Gastrocnemius medialis (tissue), 4 donors: Measurements from ENCODE around the gene APBB2. TPM values are rescaled to one million over a fixed set of nuclear protein-coding genes. Genes with fewer than 3 reads are reported as not detected.

Experiments
- ATAC-seq, 2 donors: fragments of 150-250 bp; one replicate each; pipeline ENCODE4 v1.9.1; 2016
- DNase-seq, 2 donors: peaks; one replicate each; pipeline ENCODE4 v3.0.0-alpha.2; 2019
- H3K27ac ChIP-seq, 4 donors: fragments of 200-600 bp; sonication (generic); 1 replicate in 1 of 4; 2 replicates in 3 of 4; pipeline ENCODE4 v1.5.1; 2016 to 2018; ENCODE audit warnings: mild to moderate bottlenecking in 2 of 4, moderate library complexity in 1 of 4
- H3K27me3 ChIP-seq, 3 donors: fragments of 200-600 bp; sonication (generic) in 2 of 3; 1 replicate in 1 of 3; 2 replicates in 2 of 3; pipeline versions ENCODE4 v1.5.1 to v1.6.0; 2016 to 2019; ENCODE audit warnings: mild to moderate bottlenecking in 1 of 3, moderate library complexity in 1 of 3
- H3K36me3 ChIP-seq, 2 donors: fragments of 200-600 bp; sonication (generic) in 1 of 2; one replicate each; pipeline ENCODE4 v1.5.1; 2017 to 2018
- H3K4me1 ChIP-seq, 2 donors: fragments of 200-600 bp; sonication (generic) in 1 of 2; one replicate each; pipeline ENCODE4 v1.5.1; 2016 to 2017; ENCODE audit warnings: mild to moderate bottlenecking in 2 of 2
- H3K4me3 ChIP-seq, 4 donors: fragments of 200-600 bp; sonication (generic) in 3 of 4; 1 replicate in 1 of 4; 2 replicates in 3 of 4; pipeline ENCODE4 v1.5.1; 2016 to 2019; ENCODE audit warnings: mild to moderate bottlenecking in 2 of 4
- H3K9me3 ChIP-seq, 3 donors: fragments of 200-600 bp; sonication (generic) in 2 of 3; 1 replicate in 1 of 3; 2 replicates in 2 of 3; pipeline ENCODE4 v1.5.1; 2016 to 2019
- CTCF ChIP-seq, 5 experiments: fragments of 450-650 bp in 3 of 5; fragments of 200-600 bp in 2 of 5; sonication (generic) in 2 of 5; IDR thresholded peaks in 4 of 5; conservative IDR thresholded peaks in 1 of 5; 1 replicate in 4 of 5; 2 replicates in 1 of 5; pipeline ENCODE4 v1.5.1; 2016 to 2019; ENCODE audit warnings: antibody characterized with exemption in 5 of 5, mild to moderate bottlenecking in 3 of 5, moderate library complexity in 3 of 5
- POLR2A ChIP-seq, 2 donors: fragments of 450-650 bp; IDR thresholded peaks; one replicate each; pipeline ENCODE4 v1.6.1; 2017; ENCODE audit warnings: antibody characterized with exemption in 2 of 2, mild to moderate bottlenecking in 2 of 2, moderate library complexity in 2 of 2
- in situ Hi-C, 4 donors: fragments of 200-750 bp; cut with MboI; loops; one replicate each; pipeline versions ENCODE4 v1.15.0 to v1.8.0; 2017; ENCODE audit warnings: low sequenced_read_pairs in 4 of 4
- intact Hi-C: fragments of 100-400 bp; cut with DNase I; formaldehyde crosslinking; loops from one replicate; pipeline ENCODE4 v1.15.1; 2023; ENCODE audit warnings: low total_unique reads
- total RNA-seq, 4 donors: library from RNA; depleted of rRNA; stranded (reverse); fragments of >200 nt; gene quantifications; one replicate each; pipeline versions ENCODE4 v1.1.0 to v1.2.3, GENCODE V29; 2016

APBB2 gene
- total RNA-seq, 4 donors from 2014 or later, result 14.3 to 20.5 (median 14.5) TPM

DNA sequence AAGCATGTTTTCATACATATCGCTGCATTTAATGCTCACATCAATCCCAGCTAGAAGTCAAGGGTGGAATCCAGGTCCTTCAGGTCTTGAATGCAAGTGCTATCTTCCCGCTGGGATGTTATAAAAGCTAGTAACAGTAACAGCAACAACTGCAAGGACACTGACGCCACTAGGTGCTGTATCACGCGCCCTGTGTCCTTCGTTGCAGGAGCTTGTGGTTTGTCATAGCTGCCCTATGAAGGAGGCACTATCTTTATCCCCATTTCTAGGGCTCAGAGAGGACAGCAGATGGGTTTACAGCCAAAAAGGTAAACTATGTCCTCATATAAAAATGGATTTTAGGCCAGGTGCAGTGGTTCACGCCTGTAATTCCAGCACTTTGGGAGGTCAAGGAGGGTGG is 261.7 kb downstream of the APBB2 start:
- ATAC-seq, result peak in 1 of 2 donors; percentile 64
- Histone ChIP-seq H3K36me3 (no peaks in the 10 kb centered on the region), H3K27me3 (no peaks in the 10 kb centered on the region), H3K4me3 (no peak overlapping the region), H3K9me3 (no peaks in the 10 kb centered on the region), H3K4me1 (peaks cover 20 to 36% of the 10 kb centered on the region in 2 donors), H3K27ac (peak overlapping the region; percentile 77 to 86 (median 82))
- DNase-seq, result peak in 1 of 2 donors; percentile 55
- intact Hi-C loops (no loop called here), in situ Hi-C loops (no loop called here)
- TF ChIP-seq CTCF (IDR thresholded peaks at IDR 0.05 in 4 of 5, conservative IDR thresholded peaks at IDR 0.05 in 1 of 5), result no peak

DNA sequence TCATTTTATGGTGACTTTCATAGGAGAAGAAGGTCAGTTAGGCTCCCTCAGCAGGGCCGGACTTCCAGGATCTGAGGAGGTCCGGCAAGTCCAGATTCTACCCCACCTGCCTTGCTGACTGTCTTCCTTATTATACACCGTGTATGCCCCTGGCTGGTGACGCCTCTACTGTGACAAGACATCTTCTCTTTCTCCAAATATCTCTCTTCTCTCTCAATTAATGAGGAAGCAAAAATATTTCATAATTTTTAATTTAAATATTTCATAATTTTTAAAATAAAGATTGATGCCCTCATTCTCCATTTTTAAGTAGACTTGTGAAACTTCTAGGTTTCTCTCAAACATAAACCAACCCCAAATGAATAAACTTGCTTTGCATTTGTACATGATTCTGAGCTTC is 262.1 kb downstream of the APBB2 start:
- H3K9me3 ChIP-seq, result no peaks in the 10 kb centered on the region
- no peak overlapping the region for H3K4me3 ChIP-seq
- H3K27ac ChIP-seq, result peak overlapping the region; percentile 77 to 86 (median 82)
- no peaks in the 10 kb centered on the region for H3K36me3 ChIP-seq
- H3K27me3 ChIP-seq, result no peaks in the 10 kb centered on the region
- intact Hi-C loops, result no loop called here
- no peak for DNase-seq
- in situ Hi-C loops, result no loop called here
- H3K4me1 ChIP-seq, result peaks cover 20 to 36% of the 10 kb centered on the region in 2 donors
- no peak for ATAC-seq
- no peak for TF ChIP-seq CTCF (IDR thresholded peaks at IDR 0.05 in 4 of 5, conservative IDR thresholded peaks at IDR 0.05 in 1 of 5)
- TF ChIP-seq POLR2A (IDR thresholded peaks at IDR 0.05), result no peak

DNA sequence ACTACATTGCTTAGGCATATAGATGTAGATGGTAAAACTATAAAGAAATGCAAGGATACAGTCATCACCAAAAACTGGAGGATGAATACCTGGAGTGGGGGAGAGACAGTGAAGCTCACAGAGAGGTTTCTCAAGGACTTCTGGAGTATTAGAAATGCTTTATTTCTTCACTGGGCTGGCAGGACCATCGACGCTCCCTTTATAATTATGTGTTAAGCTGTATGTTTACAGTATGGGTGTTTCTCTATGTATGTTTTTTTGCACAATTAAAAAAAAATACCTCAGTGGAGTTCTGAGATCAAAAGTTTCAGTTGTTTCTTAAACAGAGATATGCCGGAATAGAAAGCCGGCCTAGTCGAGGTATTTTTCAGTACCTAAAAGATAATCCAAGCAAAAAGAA is 263.3 kb downstream of the APBB2 start:
- Histone ChIP-seq H3K27me3 (no peaks in the 10 kb centered on the region), H3K9me3 (no peaks in the 10 kb centered on the region), H3K4me1 (peaks cover 20 to 29% of the 10 kb centered on the region in 2 donors), H3K4me3 (no peak overlapping the region), H3K27ac (no peak overlapping the region), H3K36me3 (no peaks in the 10 kb centered on the region)
- intact Hi-C loops, result no loop called here
- TF ChIP-seq CTCF (IDR thresholded peaks at IDR 0.05 in 4 of 5, conservative IDR thresholded peaks at IDR 0.05 in 1 of 5), result no peak
- no peak for TF ChIP-seq POLR2A (IDR thresholded peaks at IDR 0.05)
- in situ Hi-C loops, result no loop called here
- ATAC-seq (no peak), DNase-seq (no peak)

- Histone ChIP-seq H3K9me3 (no peaks in the 10 kb centered on the region), H3K4me1 (peaks cover 18 to 20% of the 10 kb centered on the region in 2 donors), H3K4me3 (peak overlapping the region in 1 of 4 donors; percentile 9), H3K27me3 (no peaks in the 10 kb centered on the region), H3K27ac (peak overlapping the region in 3 of 4 donors; percentile 8 to 47 (median 26)), H3K36me3 (no peaks in the 10 kb centered on the region)
- no peak for TF ChIP-seq CTCF (IDR thresholded peaks at IDR 0.05 in 4 of 5, conservative IDR thresholded peaks at IDR 0.05 in 1 of 5)
- TF ChIP-seq POLR2A (IDR thresholded peaks at IDR 0.05), result no peak
- in situ Hi-C loops, result no loop called here
- intact Hi-C loops, result no loop called here
- ATAC-seq (no peak), DNase-seq (no peak)
Observed at GRCh38 chr4:40949358-40950100, 264.8 kb downstream of the APBB2 start.
